Hematopoietic multipotent progenitor cell treated with erythropoietin and hydrocortisone succinate and interleukin-3 and kit ligand, for 15 days (in vitro differentiated cells): Measurements from ENCODE around the gene PSMD2.
A peak's percentile ranks its signal among the peaks of the same experiment; 100 is the strongest.
"Not testable (repeated sequence)": the region's sequence is repeated elsewhere in the genome, so short reads cannot be mapped to it uniquely, and the experiment has no call there.

Source experiments
- DNase-seq: peaks from one replicate; pipeline ENCODE4 v3.0.0-alpha.2; 2015; ENCODE audit warnings: low spot score

Gene PSMD2

DNA sequence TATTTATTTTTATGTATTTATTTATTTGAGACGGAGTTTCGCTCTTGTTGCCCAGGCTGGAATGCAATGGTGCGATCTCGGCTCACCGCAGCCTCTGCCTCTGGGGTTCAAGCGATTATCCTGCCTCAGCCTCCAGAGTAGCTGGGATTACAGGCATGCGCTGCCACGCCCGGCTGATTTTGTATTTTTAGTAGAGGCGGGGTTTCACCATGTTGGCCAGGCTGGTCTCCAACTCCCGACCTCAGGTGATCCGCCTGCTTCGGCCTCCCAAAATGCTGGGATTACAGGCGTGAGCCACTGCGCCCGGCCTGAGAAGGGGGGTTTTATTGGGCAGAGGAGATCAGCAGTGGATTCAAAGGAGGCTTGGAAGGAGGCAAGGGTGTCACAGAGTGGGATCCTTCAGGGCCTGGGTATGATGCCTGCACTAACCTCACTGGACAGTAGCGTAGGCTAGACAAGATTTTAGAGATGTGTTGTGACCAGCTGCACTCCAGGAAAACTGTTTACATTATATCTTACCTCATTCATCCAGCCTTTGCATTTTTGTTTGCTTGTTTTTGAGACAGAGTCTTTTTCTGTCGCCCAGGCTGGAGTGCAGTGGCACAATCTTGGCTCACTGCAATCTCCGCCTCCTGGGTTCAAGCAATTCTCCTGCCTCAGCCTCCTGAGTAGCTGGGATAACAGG is 40.6 kb downstream of the PSMD2 start:
- DNase-seq: not testable (repeated sequence)

DNA sequence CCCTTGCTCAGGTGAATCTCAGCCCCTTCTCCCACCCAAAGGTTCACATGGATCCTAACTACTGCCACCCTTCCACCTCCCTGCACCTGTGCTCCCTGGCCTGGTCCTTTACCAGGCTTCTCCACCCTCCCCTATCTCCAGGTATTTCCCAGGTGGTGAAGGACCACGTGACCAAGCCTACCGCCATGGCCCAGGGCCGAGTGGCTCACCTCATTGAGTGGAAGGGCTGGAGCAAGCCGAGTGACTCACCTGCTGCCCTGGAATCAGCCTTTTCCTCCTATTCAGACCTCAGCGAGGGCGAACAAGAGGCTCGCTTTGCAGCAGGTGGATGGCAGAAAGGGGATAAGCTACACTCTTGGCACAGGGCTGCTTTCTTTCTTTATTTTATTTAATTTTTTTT is 42.9 kb downstream of the PSMD2 start:
- no peak for DNase-seq

DNA sequence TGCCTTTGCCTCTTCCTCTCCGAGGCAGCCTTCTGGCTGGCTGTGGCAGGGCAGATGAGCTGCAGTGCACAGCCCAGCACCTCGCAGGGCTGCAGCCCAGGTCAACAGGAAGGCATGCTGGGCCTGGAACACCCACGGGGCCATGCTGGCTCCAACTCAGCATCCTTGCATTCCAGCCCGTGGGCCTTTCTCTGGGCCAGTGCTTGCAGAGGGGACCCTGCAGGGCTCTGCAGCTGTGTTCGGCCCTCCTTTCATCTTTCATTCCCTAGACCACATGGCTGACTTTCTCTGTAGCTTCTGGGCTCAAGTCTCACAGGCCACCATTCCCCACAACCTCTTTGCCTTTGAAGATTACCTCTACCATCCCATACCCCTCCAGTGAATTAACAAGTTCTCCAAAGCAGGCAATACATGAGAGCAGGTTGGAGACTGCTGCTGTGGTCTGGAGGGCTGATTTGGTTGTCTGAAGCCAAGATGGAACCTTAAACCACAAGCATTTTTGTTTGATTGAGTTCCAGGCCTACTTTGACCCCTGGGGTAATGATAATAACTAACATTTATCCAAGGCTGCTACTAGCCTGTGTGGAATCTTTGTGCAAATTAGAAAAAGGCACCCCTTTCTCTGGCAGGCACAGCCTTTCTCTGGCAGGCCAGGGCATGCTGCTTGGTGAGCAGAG is 44.3 kb downstream of the PSMD2 start:
- no peak for DNase-seq

DNA sequence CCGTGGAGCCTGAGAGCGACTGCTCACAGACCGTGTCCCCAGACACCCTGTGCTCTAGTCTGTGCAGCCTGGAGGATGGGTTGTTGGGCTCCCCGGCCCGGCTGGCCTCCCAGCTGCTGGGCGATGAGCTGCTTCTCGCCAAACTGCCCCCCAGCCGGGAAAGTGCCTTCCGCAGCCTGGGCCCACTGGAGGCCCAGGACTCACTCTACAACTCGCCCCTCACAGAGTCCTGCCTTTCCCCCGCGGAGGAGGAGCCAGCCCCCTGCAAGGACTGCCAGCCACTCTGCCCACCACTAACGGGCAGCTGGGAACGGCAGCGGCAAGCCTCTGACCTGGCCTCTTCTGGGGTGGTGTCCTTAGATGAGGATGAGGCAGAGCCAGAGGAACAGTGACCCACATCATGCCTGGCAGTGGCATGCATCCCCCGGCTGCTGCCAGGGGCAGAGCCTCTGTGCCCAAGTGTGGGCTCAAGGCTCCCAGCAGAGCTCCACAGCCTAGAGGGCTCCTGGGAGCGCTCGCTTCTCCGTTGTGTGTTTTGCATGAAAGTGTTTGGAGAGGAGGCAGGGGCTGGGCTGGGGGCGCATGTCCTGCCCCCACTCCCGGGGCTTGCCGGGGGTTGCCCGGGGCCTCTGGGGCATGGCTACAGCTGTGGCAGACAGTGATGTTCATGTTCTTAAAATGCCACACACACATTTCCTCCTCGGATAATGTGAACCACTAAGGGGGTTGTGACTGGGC is 45.7 kb downstream of the PSMD2 start:
- DNase-seq: no peak

DNA sequence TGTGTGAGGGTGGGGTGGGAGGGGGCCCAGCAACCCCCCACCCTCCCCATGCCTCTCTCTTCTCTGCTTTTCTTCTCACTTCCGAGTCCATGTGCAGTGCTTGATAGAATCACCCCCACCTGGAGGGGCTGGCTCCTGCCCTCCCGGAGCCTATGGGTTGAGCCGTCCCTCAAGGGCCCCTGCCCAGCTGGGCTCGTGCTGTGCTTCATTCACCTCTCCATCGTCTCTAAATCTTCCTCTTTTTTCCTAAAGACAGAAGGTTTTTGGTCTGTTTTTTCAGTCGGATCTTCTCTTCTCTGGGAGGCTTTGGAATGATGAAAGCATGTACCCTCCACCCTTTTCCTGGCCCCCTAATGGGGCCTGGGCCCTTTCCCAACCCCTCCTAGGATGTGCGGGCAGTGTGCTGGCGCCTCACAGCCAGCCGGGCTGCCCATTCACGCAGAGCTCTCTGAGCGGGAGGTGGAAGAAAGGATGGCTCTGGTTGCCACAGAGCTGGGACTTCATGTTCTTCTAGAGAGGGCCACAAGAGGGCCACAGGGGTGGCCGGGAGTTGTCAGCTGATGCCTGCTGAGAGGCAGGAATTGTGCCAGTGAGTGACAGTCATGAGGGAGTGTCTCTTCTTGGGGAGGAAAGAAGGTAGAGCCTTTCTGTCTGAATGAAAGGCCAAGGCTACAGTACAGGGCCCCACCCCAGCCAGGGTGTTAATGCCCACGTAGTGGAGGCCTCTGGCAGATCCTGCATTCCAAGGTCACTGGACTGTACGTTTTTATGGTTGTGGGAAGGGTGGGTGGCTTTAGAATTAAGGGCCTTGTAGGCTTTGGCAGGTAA is 46.5 kb downstream of the PSMD2 start:
- peak; percentile 96 for DNase-seq

DNA sequence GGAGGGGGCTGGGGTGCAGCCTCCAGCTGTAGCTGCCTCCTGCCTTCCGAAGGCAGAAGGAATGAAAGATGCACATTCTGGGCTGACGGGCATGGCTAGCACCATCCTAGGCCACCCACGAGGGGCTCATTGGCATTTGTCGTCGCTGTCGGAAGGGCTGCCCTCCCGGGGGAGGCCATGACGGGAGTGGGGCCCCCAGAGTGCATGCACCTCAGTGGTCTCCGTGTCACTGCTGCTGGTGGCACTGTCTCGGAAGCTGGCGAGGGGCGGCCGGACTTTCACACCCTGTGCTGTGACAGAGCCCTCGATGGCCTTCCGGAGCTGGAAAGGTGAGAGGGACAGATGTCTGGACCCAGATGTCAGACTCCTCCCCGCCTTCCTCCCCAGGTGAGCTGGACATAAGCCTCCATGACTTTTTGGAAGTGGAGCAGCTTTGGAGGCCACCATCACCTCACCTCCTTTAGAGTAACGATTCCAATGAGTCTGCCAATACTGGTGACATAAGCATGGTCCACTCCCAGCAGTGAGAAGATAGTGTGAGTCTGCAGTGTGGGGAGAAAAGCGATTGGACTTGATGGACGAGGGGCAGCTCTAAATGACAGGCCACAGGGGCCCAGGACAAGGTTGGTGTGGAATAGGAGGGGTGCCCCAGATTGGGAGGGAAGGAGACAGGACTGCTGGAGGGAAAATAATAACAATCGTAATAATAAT is 47.6 kb downstream of the PSMD2 start:
- peak; percentile 79 for DNase-seq

DNA sequence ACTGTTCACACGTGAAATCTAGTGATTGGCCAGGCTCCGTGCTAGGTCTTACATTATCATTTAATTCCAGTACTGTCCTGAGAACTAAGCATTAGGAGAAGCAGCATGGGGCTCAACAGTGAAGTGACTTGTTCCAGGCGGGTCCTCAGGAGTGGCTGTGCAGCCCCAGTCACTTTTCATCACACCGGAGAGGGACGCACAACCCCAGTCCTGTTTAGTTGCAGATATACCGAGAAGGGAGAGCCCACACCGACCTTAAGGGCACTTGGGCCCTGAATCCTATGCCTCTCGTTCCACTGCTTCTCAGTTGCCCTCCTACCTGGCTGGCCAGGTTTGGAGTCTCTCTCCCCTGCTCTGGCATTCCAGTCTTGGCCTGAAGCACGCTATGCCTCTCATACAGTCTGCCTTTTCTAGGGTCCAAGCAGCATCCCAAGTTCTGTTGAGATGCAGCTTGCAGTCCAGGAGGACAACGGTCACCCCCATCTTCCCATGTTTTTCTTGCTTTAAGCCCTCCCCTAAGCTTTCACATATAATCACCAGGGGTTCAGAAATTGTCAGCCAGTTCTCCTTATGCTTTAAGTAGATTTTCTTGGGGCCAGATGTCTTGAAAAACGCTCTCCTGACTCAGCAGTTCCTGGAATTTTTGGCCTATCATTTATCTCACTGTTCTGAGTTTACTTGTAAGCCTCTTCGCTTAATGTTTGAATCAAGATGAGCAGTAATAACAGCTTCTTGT is 48.4 kb downstream of the PSMD2 start:
- peak; percentile 90 for DNase-seq

DNA sequence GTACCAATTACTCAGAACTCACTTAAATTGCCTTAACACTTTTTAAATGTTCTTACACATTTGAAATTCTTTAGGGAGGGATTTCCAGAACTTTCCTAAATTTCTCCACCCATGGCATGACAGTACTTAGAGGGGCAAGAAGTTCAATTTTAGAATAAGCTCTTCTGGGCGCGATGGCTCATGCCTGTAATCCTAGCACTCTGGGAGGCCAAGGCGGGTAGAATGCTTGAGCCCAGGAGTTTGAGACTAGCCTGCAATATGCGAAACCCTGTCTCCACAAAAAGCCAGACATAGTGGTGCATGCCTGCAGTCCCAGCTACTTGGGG is 49.0 kb downstream of the PSMD2 start:
- DNase-seq: no peak

DNA sequence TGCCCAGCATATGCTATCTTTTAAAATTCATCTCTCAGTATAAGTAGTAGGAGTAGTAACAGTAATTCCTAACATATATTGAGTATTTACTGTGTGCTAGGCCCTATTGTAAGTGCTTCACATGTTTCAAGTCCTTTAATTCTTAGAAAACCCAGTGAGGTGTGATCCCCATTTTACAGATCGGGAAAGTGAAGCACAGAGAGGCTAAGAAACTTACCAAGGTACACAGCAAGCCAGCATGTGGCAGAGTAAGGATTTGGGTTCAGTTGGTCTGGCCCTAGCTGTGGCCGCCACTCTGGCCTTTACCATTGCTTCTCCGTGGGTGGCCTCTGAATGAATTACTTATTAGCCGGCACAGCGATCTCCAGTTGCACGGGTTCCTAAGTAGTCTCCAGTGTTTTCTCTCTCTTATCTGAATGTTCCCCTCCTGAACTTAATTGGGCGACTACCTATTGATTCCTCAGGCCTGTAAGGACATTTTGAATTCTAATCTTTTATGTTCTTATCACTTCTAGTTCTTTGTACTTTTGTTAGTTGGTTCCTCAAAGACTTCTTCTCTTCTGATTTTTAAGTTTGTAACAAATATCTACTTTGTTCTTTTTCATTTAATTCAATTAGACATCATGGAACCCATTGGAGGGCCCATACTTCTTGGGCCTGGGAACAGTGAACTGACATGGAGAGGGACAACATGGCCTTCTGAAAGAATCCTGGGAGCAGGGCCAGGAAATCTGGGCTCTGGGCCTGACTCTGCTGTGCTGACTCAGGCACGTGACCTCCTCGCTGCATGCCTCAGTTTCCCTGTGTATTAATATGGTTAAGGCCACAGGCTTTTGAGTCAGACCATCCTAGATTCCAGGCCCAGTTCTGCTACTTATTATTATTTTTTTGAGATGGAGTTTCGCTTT is 50.8 kb downstream of the PSMD2 start:
- DNase-seq: no peak

DNA sequence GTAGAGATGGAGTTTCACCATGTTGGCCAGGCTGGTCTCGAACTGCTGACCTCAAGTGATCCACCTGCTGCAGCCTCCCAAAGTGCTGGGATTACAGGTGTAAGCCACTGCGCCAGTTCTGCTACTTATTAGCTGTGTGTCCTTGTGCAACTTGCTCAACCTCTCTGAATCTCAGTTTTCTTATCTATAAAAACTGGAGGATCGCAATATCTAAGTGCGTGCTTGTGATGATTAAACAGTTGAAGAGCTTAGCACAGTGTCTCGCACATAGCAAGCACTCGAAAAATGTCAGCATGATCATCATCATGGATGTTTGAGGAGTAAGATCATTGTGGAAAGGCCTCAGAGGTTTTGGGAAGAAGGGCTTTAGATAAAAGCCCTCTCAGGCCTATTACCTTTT is 51.6 kb downstream of the PSMD2 start:
- no peak for DNase-seq

DNA sequence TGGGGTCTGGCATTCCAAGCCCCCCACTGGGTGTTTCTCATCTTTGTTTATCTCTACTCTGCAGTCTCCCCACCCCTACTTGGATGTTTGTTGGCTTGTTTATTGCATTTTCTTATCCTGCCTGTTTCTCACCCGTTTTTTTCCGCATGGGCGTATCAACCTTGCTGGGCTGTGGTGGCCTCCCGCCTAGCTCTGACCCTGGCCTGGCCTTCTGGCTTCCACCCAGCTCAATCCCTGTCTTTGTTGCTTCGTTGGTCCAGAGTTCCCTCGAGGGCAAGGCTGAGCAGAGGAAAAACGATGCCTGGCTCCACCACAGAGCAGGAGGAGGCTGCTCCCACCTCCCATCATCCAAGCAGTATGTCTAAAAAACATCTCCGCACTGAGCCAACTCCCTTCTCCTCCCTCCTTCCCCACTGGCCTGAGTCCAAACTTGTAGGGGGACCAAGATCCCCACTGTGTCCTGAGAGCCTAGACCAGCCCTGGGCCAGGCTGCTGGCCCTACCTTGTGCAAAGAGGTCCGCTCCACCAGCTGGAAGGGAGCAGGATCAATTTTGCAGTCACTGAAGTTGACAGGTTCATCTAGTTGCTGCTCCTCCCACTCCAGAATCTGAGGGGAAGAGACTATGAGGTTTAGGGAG is 52.6 kb downstream of the PSMD2 start:
- DNase-seq: peak; percentile 35

DNA sequence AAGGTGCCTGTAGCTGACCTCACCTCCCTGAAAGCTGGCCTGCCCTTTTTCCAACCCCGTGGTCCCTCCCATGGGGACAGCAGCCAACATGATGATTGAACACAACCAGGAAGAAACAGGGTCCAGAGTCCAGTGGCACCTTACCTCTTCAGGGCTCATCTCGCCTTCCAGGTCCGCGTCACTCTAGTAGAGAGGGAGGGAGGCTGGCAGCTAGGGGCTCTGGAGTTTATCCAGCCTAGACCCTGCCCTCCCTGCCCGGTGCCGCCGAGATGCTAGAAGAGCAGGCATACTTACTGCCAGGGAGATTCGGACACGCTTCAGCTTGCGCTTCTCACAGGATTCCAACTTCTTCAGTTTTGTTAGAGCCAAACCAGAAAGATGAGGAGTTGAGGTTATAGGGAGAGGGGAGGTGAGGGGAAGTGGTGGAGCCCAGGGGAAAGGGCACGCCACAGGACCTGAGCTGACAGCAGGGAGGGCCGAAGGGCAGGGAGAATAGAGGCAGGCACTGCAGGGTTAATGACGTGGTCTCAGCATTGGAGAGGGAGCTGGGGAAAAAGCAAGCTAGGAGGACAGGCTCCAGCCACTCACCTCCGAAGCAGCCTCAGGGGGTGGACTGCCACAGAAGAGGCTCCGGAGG is 53.2 kb downstream of the PSMD2 start:
- DNase-seq: no peak

DNA sequence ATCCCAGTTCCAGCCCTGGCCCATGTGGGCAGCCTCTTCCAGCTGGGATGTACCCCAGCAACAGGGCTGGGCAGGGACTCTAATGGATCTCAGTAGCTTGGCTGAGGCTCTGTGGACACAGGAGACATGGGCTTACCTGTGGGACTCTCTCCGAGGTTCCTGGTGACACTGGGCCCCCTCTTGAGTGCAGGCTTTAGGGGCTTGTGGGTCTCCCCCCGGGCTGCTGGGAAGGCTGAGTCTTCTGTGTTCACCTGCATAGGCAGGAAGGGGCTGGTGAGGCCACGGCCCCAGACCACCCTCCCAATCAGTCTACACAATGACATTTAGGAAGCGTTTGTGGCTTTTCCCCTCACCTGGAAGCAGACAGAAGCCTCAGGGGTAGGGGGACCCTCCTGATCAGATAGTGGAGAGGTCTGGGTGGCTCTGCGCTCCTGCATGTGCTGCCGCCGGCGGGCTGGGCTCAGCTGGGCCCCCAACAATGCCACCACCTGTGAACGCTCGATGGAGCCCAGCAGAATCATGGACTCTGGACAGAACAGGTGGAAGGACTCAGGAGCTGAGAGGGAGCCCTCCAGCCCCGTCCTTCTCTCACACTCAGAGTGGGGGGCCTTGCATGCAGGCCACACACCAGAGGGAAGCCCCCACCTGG is 54.0 kb downstream of the PSMD2 start:
- no peak for DNase-seq

DNA sequence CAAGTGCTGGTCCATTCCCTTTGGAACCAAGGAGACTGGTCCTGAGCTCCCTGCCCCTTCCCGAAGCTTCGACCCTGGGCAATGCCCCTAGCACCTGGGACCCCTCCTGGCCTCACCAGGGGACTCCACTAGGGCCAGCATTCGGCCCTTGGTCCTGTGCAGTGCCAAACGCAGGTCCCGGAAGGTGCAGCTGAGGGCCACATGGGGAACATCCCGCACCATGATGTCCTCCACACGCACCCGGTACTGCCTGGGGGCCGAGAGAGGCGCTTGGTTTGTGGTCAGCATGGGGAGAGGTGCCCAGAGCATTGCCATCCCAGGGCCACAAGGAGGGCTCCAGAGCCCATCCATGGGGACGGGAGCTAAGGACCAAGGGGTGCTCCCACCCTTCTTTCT is 54.5 kb downstream of the PSMD2 start:
- no peak for DNase-seq

DNA sequence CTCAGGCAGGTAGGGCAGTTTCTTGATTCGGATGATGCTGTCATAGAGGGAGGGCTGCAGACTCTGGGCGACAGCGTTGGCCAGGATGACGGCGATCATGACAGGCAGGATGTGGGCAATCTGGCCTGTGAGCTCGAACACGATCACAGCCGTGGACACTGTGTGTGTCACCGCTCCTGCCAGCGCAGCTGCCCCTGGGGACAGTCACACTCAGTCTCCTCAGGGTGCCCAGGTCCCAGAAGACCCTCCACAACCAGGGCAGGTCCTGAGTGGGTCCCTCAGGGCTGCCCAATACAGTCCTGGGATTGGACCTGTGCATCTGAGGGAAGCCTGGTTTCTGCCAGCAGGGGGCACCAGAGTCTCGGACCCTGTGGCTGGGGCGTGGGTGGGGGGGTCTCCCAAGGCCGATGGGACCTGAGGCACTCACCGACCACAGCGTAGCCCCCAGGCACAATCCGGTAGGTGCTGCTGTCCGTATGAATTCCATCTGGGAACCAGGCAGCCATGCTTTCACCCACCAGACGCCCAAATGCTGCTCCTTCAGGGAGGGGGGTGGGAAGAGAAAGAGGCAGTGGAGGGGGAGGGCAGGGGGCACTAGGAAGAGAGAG is 55.2 kb downstream of the PSMD2 start:
- DNase-seq: peak; percentile 67

DNA sequence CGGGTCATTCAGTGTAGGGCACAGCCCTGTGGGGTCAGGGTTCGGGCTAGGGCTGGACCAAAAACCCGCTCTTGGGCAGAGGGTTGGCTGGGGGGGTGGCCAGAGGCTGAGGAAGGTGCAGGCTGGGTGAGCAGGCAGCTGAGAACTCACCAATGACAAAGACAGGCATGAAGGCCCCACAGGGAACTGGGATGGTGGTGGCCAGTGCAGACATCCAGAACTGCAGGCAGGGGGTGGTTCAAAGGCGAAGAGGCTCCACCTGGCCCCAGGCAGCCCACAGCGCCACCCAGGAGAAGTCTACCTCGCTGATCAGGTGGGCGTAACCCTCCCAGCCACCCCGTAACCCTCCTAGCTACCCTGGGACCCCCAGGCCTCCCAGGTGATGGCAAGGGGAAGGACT is 55.7 kb downstream of the PSMD2 start:
- DNase-seq: no peak

DNA sequence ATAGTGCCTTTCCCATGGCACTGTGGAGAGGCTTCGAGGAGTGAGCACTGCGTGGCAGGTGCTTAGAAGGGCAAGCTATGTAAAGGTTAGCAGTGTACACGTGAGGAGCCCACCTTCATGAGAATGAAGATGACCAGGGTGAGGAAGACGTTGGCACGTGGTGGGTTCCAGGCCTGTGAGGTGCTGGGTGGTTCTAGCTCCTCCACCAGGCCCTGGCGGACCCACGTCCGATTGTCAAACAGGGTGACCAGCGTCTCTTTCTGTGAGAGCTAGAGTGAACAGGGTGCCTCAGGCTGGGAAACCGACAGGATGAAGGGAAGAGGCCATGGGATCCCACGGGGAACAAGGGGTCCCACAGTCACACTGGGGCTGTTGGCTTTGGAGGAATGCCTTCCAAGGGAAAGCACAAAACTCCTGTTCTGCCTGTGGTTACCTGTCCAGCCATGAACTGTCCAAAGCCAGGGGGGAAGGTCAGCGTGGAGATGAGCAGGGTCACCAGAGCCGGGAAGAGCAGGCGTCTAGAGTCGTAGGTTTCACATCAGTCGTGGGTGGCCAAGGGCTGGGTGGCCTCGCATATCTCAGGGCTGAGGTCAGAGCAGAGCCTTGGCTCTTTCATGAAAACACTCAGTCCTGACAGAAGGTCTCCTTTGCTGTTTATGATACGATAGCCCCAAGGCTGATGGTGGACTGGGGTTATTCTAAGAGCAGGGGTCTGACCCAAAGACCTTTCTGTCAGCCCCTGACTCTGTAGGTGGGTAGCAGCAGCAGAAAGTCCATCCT is 56.4 kb downstream of the PSMD2 start:
- no peak for DNase-seq
